Measurements from ENCODE around the gene AVPR2.
A peak's percentile ranks its signal among the peaks of the same experiment; 100 is the strongest.

Gene AVPR2

GRCh38 chrX:153885968-153886903 lies 18.2 kb upstream of the AVPR2 start, which contains the start of gene L1CAM:
Gene L1CAM (minus strand): TSS chrX:153886173. CDS start chrX:153875836, 10,337 bp downstream.
- DNase-seq (ENCODE audit: low spot score): no peak

DNA sequence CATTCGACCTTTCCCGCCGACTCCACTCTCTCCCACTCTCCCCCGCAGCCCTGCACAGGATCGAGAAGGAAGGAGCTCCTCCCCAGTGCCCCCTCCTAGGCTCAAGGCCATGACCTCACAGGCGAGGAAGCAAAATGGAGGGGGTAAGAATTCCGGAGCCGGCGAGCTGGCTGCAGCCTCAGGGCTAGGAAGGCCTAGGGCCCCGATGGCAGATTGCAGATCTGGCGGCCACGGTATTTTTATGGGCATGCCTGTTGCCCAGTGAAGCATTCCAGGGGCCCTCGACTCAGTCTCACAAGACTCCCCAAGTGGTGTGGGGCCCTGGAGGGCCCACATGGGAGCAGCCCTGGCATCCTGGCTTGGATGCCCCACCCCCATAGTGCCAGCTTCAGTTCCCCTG lies 17.6 kb upstream of the AVPR2 start:
- DNase-seq (ENCODE audit: low spot score): no peak

DNA sequence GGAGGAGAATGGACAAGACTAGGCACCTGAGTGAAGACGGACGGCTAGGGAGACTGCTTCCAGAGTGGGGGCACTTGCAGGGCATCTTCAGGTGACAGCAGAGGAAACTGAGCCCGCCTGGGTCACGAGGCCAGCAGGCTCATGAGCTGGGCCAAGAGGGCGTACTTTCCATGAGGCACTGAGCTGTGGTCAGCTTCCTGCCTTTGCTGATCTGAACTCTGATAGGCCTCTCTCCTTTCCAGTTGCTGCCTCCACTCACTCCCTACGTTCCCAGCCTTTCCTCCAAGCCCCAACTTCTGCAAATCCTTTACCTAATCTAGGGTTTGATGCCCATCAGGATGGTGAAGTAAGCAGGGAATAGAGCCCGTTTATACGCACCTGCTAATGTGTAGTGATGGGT lies 17.1 kb upstream of the AVPR2 start:
- DNase-seq (ENCODE audit: low spot score): no peak

GRCh38 chrX:153888344-153888743 lies 16.1 kb upstream of the AVPR2 start:
- no peak for DNase-seq (ENCODE audit: low spot score)

DNA sequence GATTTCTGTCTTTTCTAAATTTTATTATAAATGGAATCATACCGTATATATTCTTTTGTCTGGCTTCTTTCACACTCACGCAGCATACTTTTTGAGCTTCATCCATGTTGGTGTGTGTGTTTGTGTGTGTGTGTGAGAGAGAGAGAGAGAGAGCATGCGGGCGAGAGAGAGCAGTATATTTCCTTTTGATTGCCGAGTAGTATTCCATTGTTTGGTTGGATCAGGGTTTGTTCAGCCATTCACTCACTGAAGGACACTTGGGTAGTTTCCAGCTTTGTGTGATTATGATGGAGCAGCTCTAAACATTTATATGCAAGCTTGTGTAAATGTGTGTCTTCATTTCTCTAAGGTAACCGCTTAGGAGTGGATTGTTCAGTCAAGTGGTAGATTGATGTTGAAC lies 15.3 kb upstream of the AVPR2 start:
- DNase-seq (ENCODE audit: low spot score): no peak

DNA sequence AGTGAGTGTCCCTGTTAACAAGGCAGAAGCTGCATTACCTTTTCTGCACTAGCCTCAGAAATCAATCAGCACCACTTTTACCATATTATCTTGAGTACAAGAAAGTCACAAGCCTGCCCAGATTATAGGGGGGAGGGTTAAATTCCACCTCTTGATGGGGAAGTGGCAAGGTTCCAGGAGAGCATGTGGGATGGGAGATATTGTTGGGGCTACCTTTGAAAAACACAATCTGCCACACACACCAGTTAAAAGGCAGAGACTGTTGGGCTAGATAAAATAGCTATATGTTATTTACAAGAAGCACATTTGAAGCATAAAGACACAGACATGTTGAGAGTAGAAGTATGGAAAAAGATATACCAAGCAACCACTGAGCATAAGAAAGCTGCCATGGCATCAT lies 6.6 kb upstream of the AVPR2 start:
- DNase-seq (ENCODE audit: low spot score): peak; percentile 31

DNA sequence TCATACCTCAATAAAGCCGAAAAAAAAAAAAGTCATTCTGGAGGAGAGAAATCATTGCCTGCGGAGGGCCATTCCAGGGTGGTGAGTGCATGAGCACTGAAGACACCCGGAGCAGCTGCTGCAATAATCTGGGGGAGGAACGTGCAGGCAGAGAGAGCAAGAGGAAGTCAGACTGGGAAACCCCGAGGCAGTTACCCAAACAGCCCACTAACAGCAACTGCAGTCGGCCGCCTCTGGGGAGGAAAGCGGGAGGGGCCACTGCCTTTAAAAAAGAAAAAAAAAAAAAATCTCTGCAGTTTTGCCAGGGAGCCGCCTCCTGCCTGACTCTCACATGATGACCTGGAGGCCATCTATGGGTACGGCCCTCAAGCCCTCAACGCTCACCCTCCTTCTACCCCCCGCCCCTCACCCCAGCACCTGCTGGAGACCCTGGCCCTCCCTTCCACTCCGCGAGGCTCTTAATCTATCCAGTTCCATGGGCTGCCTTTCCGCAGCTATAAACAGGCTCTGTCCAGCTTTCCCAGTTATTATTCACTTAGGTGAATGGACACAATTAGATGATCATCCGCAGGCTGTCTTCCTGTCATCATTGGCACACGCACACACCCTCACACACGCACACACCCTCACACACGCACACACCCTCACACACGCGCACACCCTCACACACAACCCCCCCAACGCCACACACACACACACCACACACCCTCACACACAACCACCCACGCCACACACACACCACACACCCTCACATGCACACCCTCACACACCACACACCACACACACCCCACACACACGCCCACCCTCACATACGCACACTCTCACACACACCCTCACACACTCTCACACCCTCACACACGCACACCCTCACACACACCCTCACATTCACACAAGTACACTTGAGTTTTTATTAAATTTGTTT lies 3.4 kb upstream of the AVPR2 start:
- no peak for DNase-seq (ENCODE audit: low spot score)

DNA sequence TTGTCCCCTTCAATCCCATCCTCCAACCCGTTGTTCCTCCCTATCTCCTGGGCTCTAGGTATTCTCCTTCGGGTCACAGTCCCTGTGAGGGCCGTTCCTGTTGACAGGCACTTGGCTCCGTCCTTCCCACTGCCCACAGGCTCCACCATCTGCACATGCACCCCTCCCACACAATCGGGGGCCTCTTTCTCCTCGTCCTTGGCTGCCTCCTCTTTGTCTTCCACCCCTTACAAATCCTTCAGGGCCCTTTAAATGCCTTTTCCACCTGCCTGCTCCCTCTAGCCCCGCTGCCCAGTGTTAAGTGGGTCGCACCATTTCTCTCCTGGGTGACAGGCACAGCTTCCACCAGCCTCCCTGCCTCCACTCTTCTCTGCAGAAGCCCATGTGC lies 2.7 kb upstream of the AVPR2 start:
- DNase-seq (ENCODE audit: low spot score): no peak

GRCh38 chrX:153902385-153902784 lies 2.1 kb upstream of the AVPR2 start:
- no peak for DNase-seq (ENCODE audit: low spot score)

DNA sequence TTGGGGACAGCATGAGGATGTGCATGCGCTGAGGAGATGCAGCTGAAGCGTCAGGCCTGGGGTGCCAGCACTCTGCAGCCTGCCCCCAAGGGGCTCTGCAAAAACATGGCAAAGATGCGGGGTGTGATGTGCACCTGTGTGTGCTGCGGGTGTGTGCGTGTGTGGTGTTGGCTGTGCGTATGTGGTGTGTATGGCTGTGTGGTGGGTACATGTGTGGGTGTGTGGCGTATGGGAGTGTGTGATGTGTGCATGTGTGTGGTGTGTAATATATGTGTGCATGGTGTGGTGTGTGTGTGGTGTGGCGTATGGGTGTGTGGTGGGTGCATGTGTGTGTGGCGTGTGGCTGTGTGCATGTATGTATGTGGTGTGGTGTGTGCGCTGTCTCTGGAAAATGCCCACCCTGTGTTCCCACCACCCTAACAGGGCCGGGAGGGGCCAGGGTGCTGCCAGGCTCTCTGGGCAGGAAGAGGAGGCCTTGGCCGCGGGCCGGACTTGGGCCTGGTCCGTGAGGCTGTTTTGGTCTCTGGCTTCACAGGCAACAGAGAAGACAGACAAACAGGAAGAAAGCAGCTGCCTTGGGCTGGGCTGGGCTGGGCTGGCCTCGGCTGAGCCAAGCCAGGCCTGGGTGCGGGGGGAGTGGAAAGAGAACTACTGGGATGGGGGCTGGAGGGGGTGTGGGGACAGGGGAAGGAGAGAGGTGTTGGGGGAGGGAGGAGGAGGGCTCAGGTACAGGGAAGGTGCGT lies 1.1 kb upstream of the AVPR2 start:
- DNase-seq (ENCODE audit: low spot score): no peak

- no peak for DNase-seq (ENCODE audit: low spot score)
Observed at GRCh38 chrX:153905481-153906095, 1.1 kb downstream of the AVPR2 start.

GRCh38 chrX:153906126-153906917 lies 1.8 kb downstream of the AVPR2 start:
- no peak for DNase-seq (ENCODE audit: low spot score)

GRCh38 chrX:153907456-153907855 lies 3.0 kb downstream of the AVPR2 start:
- no peak for DNase-seq (ENCODE audit: low spot score)

DNA sequence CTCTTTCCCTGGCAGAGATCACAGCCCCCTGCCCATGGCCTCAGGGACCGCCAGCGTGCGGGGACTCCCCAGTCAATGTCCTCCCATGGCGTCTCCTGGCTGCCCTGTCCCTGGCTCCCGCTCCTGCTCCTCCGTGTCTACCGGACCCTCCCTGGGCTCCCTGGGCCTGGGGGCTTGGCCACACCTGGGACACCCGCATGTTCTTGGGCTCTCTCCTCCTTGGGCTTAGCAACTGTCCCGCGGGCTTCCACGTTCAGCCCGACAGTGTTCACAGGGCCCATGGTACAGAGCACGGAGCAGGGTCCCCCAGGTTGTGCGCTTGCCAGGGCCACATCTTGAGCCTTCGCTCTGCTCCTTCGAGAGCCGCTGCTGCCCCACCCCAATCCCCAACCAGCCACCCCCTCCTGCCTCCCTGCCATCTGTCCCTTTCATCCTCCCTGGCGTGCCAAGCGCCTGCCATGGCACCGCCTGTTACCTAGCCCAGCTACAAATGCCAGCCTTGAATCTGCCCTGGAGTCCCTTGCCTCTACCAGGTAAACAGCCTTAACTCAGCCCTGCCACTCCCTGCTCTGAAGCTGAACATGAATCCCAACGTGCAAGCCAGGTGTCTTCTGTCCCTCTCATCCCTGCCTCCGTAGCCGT lies 3.9 kb downstream of the AVPR2 start:
- no peak for DNase-seq (ENCODE audit: low spot score)

DNA sequence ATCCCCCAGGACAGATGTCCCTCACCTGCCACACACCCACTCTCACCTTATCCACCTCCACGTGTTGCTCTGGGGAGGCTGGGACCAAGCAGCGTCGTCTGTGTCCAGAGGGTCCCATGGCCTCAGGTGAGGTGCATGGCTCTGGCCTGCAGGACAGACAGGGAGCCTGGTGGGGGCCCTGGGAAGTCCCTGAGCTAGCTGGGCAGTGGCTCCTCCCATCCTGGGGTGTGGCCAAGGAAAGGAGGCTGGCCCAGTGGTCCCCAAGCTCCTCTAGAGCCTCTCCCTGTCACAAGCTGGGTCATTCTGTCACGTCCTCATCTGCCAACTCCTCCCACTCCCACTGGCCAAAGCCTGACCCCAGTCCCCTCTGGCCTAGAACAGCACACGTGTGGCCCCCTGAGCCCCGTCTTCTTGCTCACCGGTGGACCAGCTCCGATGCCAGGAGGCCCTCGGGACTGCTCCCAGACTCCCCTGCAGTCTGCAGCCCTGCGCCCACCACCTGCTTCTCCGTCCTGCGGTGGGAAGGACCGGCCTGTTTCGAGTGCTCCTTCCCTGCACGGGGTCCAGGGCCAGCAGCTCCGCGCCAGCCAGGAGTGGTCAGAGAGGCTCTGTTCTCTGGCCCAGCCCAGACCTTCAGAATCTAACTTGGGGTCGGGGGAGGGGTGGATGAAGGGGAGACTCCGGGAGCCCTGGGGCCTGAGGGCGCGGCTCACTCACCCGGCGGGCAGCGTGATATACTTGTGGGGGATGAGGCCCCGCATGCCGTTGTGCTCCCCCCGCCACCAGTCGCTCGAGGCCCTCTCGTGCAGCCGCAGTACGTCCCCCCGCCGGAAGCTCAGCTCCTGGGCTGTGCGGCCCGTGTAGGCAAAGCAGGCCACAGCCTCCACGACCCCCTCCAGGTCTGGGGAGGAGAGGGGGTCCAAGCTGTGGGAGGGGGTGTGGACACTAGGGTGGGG lies 4.8 kb downstream of the AVPR2 start:
- no peak for DNase-seq (ENCODE audit: low spot score)

DNA sequence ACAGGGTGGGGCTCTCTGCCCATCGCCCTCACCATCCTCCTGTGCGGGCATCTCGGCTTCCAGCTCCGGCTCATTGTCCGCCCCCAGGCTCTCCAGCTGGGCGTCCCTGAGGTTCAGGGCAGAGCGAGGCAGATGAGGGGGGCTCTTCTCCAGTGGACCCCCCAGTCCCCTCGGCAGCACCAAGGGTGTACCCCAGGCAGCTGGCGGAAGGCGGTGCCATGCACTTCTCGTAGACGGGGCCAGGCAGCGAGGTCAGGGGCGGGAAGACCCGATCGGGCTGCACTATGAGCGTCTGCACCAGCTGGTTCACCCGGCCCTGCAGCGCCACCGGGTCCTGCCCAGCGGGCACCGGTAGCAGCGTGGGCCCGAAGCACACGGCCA lies 5.5 kb downstream of the AVPR2 start:
- no peak for DNase-seq (ENCODE audit: low spot score)

DNA sequence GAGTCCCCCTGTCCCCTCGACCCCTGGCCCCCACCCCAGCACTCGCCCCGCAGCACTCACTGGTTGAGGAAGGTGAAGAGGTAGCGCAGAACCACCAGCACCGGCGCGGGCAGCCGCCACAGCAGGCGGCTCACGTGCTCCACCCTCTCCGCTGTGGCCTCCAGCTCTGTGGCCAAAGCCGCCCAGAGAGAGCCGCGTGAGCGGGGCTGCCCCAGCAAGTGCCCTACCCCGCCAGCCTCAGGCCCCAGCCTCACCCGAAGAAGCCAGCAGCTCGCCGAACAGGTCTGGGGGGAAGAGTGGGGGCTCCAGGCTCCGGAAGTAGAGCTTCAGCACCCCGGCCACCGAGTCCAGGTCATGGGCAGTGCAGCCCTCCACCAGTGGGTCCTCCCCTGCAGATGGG lies 6.0 kb downstream of the AVPR2 start:
- DNase-seq (ENCODE audit: low spot score): no peak

- DNase-seq (ENCODE audit: low spot score): no peak
Observed at GRCh38 chrX:153911798-153912197, 7.3 kb downstream of the AVPR2 start.

- DNase-seq (ENCODE audit: low spot score): no peak
Observed at GRCh38 chrX:153913211-153913610, 8.7 kb downstream of the AVPR2 start.
